Measurements from ENCODE around the gene ALDH4A1.
"Not testable (repeated sequence)": the region's sequence is repeated elsewhere in the genome, so short reads cannot be mapped to it uniquely, and the experiment has no call there.

The ALDH4A1 gene

DNA sequence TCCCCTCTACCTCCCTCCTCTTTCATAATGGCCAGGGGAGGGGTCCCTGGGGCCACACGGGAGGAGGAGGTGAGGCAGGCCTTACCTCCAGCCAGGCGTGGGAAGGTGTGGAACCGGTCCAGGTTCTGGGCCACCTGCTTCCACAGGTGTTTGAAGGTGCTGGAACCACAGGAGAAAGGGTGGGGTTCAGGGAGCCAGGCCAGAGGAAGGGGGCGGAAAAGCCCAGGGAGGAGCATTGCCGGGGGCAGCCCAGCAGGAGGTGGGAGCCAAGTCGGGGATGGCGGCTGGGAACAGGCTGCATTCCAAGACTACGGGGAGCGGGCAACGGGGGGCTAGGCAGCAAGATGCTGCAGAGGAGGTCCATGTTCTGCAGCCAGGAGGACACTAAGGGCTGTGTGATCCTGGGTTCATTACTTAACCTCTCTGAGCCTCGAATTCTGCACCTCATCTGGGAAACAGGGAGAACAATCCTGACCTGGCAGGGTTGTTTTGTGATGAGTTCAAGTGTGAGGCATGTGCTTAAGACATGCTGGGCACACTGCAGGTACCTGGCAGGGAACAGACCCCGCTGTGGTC, 23.1 kb downstream of the ALDH4A1 start:
- no peak for DNase-seq (ENCODE audit: low read depth in 1 of 2, low spot score in 1 of 2)

DNA sequence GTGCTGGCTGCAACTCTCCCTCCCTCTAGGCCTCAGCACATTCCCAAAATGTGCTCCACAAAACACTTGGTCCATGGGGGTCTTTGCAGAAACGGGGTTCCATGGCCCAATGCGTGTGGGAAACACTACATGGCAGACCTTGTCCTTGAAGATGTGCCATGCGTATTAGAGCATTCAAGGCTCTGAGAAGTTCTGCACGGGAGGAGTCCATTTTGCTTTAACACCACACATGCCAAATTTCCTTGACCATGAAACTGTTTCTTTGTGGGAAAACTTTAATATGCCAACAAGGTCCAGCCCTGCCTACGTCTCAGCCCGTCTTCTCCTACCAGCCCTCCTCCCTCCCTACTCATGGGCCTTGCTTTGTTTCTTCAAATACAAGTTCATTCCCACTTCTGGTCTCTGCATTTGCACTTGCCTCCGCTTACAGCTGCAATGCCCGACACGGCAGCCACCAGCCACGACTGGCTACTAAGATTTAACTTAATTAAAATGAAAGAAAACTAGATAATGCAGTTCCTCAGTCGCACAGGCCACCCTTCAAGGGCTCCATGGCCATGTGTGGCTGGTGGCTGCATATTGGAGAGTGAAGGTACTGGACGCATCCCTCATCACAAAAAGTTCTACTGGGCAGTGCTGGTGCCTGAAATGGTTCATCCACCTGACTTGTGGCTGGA, 23.7 kb downstream of the ALDH4A1 start:
- no peak for DNase-seq (ENCODE audit: low read depth in 1 of 2, low spot score in 1 of 2)

DNA sequence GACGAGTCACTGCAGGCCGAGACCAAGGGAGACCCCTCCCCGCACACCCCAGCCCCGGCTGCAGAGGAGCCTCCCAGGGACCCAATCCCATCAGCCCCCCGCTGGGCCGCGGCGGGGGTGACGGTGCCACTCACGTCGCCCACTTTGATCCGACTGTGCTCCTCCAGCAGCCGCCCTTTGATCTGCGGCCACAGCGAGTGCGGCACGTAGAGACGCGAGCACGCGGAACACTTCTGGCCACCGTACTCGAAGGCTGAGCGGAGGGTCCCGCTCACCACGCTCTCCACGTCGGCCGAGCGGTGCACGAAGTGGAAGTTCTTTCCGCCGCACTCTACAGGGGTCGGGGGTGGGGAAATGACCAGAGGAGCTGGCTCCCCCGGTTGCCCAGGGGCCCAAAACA, 25.1 kb downstream of the ALDH4A1 start:
- no peak for DNase-seq (ENCODE audit: low read depth in 1 of 2, low spot score in 1 of 2)

DNA sequence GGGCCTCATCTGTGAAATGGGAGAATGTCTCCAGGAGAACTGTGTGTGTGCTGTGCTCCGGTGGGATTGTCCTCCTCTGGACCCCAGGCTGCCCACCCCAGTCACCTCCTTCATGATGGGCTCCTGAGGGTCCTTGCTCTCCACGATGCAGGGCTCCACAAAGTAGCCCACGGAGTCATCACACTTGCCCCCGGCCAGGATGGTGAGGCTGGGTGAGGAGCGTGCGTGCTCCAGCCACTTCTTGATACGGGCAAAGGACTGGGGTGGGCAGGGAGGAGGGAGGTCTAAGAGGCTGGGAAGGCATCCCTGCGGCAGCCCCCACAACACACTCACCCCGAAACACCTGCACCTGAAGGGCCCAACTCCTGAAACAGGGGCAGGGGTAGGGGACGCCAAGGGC, 26.1 kb downstream of the ALDH4A1 start:
- no peak for DNase-seq (ENCODE audit: low read depth in 1 of 2, low spot score in 1 of 2)

DNA sequence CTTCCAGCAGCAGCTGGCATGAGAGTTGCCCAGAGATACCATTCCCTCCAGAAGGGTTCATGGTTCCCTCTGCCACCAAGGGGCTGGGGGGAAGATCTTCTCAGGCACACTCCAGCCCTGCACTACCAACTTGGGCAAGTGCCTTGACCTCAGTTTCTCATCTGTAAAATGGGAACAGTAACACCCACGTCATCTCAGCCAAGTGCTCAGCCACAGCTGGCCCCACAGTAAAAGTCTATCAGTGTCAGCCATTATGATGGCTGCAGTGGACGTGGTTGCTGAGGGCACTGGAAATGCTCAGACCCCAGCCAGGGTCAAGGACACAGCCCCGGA, 26.6 kb downstream of the ALDH4A1 start:
- no peak for DNase-seq (ENCODE audit: low read depth in 1 of 2, low spot score in 1 of 2)

DNA sequence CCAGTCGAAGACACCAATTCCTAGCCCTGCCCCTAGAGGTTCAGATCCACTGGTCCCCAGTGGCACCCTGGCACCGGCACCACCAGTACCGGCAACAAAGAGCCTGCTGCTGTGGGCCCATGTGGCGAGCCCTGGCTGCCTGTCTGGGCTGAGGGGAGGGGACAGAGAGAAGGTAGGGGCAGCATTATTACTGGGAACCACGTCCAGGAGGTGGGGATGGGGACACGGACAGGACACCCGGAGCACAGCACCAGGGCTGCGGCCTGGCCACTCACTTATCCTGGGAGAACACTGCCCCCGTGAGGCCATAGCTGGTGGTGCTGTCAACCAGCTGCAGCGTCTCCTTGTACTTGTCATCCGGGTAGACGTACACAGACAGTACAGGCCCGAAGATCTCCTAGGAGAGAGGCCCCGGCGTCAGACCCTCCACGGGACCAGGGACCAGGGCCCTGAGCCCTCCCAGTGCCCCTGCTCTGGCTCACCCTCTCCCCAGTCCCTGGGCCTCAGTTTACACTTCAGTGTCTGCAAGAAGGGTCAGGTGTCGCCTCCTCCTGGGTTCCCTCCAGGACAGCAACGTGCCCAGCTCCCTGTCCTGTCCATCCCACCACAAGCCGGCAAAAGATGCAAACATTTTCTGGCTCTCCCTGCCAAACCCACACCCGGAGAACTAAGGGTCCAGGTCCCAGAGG, 27.1 kb downstream of the ALDH4A1 start:
- DNase-seq (ENCODE audit: low read depth in 1 of 2, low spot score in 1 of 2), result peak; percentile 26 to 40

DNA sequence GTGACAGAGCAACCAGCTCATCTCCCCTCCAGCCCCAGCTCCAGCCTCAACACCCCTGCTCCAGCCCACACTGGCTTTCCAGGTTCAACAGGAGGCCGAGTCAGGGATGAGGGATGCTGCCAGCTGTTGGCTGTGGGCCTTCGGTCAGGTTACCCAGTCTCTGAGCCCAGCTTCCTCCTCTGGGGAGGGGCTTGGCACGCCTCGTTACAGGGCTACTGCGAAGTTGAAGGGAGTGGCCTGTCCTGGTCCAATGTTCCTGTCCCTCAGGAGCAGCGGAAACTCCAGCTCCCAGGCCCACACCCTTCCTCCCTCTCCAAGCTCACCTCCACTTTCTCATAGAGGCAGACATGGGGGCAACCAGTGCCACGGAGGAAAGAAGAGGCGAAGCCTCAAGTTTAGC, 27.8 kb downstream of the ALDH4A1 start:
- no peak for DNase-seq (ENCODE audit: low read depth in 1 of 2, low spot score in 1 of 2)

DNA sequence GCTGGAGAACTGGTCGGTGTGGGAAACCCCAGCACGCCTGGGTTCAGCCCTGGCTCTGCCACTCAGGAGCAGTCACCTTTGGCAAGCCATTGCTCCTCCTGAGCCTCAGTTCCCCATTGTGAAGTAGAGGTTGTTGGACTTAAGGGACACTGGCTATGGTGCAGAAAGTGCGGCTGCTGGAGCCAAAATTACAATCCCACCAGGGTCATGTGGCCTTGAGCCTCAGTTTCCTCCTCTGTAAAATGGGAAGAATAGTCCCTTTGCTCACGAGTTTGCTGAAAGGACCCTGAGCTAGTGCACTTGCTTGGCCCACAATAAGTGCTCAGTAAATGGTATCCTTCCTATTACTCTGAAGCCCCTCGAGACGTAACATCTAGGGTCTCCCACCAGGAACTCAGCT, 28.3 kb downstream of the ALDH4A1 start:
- DNase-seq (ENCODE audit: low read depth in 1 of 2, low spot score in 1 of 2), result no peak

DNA sequence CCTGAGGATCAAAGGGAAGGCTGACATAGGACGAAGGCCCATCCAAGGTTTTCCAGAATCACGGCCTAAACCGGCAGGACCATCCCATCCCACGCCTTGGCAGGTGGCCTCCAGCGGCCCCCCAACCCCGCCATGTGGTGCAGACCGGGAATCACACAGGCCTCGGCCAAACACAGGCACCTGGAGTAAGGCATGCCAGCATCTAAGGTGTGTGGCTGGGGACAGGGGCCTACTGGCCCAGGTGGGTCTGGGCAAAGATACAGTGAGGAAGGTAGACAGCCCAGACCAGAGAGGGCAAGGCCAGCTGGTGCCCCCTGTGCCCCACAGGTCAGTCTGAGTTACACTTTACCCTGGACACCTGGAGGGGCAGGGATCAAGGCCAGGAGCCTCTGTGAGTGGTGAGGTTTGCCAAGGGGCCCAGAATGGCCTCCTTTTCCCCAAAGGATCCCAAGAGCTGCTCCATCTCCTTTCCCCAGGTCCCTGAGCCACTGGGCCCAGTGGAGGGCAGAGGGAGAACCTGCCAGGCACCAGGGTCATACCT, 30.2 kb downstream of the ALDH4A1 start:
- DNase-seq (ENCODE audit: low read depth in 1 of 2, low spot score in 1 of 2), result no peak

DNA sequence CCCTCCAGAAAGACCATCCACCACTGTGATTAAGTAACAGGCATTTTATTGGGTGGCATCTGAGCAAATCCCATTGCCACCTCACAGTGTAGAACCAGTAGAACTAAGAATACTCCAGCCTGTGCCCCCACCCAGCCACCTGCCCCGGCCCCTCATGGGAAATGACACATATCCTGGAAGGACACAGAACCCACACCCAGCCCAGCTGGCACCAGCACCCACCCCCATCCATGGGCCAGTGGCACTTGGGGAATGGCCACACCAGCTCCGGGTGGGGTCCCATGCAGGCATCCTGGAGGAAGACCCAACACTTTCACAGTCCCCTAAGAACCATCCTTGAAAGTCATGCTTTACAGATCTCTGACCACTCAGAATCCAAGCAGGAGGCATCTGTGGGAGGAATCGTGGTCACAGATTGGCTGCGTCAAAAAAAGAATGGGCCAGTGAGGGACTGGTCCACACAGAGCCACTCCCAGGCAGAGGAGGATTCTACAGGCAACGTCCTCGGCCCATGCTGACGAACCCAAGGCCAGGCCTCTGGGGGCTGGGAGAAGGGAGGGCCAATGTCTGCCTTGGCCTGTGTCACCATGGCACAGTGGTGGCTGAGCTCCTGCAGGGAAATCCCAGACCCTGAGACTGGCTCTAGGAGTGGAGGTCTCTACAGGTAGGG, 30.8 kb downstream of the ALDH4A1 start:
- DNase-seq (ENCODE audit: low read depth in 1 of 2, low spot score in 1 of 2), result no peak

DNA sequence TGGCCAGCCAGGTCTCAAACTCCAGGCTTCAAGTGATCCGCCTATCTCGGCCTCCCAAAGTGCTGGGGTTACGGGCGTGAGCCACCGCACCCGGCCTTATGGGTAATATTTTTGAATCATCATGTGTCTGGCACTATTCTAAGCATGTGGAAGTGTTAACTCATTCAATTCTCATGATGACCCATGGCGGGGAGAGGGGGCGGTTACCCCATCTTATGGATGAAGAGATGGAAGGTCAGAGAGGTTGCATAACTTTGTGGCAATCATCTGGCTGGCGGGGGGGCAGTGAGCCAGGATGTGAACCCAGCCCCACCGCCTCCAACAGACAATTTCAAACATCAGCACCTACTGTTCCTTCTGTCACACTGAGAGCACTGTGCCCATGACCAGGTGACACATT, 31.4 kb downstream of the ALDH4A1 start:
- no peak for DNase-seq (ENCODE audit: low read depth in 1 of 2, low spot score in 1 of 2)

DNA sequence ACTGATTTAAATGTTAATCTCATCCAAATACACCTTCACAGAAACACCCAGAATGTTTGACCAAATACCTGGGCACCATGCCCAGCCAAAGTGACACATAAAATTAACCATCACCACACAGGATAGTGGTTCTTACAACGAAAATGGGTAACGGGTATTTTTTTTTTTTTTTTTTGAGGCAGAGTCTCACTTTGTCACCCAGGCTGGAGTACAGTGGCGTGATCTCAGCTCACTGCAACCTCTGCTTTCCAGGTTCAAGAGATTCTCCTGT, 31.8 kb downstream of the ALDH4A1 start:
- not testable (repeated sequence) for DNase-seq (ENCODE audit: low read depth in 1 of 2, low spot score in 1 of 2)

DNA sequence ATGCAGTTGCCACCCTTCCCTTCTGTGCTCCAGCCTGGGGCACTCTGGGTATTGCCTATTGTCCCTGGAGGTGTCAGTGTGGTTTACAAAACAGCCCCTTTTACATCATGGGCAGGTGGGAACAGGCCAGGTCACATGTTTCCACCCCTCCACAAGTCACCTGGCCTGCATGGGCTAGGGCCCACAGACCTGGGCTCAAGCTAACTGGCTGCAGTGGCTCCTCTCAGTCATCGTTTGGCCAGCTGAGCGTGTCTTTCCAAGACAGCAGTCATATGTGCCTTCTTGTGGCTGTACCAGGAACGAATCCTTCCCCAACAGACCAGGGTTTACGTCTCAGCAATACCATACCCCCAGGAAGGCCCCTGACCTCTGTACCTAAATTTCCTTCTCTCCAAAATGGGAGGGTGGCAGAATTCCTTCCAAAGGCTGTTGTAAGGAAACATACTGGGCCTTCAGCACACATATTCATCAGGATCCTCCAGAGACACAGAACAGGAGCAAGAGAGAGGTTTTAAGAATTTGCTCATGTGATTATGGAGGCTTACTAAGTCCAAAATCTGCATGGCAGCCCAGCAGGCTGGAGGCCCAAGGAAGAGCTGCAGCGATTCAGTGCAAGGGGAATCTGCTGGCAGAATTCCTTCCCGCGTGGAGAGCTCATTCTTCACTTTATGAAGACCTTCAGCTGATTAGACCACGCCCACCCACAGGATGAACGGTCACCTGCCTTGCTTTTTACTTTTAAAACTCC, 32.3 kb downstream of the ALDH4A1 start:
- no peak for DNase-seq (ENCODE audit: low read depth in 1 of 2, low spot score in 1 of 2)

DNA sequence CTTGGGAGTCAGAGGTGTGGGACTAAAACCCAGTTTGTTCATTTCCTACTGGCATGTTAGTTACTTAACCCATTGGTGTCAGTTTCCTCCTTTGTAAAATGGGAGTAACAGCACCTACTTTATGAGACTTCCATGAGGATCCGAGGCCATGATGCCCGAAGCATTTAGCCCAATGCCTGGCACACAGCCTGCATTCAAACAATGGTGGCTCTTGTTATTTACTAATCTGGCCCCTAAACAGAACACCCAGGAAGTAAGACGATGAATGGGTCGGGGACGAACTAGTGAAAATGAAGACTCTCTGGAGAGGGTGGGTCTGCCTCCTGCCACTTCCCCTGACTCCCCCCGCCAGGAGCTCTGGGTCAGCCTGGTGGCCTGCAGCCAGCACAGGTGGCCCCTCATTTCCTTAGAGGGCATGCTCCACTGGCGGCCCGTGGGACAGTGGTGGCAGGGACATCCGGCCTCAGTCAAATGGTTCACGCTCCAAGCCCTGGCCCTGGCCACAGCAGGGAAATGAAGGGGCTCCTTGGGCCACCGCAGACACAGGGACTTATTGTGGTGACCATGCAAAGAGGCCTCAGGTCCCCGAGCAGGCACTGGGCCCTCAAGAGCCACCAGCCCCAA, 33.4 kb downstream of the ALDH4A1 start:
- no peak for DNase-seq (ENCODE audit: low read depth in 1 of 2, low spot score in 1 of 2)

DNA sequence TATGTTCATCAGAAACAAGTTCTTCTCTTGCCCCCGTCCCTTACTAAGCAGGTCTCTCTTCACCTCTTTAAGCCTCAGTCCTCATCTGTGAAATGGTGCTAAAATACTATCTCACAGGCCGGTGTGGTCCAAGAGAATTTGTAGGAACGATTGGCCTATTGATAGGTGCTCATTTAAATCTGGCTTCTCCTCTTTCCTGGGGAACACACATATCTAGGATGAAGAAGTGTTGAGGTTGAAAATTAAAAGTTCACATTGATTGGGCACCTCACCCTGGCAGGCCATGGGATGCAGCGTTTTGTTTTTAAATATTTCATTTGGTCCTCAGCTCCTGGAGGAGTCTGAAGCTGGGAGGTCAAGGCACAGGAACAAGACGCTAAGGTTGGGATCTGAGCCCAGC, 34.0 kb downstream of the ALDH4A1 start:
- DNase-seq (ENCODE audit: low read depth in 1 of 2, low spot score in 1 of 2), result no peak

DNA sequence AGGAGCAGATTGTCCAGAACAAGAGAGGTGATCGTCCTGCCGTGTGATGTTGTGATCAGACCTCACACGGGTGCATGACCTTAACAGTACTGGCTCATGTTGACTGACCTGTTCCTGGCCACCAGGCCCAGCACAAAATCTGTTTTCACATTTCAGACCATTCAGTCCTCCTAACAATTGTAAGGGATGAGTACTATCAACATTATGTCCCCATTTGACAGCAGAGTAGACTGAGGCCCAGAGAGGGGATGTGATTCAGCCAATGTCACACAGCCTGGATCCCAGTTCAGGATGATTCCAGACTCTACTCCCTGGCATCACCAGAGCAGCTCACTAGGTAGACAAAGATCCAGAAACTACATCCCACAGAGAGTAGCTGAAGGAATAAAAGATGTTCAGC, 35.5 kb downstream of the ALDH4A1 start:
- no peak for DNase-seq (ENCODE audit: low read depth in 1 of 2, low spot score in 1 of 2)

DNA sequence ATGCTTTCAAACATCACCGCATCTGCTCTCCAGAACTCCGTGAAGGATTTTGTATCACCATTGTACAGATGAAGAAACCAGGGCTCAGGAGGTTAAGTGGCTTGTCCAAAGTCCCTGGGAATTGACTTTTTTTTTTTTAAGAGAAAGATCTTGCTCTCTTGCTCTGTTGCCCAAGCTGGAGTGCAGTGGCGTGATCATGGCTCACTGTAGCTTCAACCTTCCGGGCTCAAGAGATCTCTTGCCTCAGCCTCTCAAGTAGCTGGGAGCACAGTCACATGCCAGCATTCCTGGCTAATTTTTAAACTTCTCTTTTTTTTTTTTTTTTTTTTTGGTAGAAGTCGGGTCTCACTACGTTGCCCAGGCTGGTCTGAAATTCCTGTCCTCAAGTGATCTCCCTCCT, 36.0 kb downstream of the ALDH4A1 start:
- no peak for DNase-seq (ENCODE audit: low read depth in 1 of 2, low spot score in 1 of 2)

DNA sequence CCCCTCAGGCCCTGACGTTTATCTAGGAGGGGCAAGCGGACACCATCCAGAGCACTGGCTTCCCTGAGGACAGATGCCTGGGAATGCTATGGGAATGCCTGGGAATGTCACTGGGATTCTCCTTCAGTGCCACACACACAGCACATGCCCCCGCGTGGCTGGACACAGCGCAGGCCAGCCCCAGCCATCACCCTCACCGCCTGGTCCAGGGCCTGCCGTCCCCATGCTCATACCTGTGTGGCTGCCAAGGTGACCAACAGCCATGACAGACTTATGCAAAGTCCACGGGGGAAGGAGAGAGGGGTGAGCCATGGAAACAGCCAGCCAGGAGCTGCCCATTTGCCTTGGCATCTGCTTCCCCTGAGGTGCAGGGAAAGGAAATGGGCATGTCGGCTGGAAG, 37.2 kb downstream of the ALDH4A1 start:
- no peak for DNase-seq (ENCODE audit: low read depth in 1 of 2, low spot score in 1 of 2)

DNA sequence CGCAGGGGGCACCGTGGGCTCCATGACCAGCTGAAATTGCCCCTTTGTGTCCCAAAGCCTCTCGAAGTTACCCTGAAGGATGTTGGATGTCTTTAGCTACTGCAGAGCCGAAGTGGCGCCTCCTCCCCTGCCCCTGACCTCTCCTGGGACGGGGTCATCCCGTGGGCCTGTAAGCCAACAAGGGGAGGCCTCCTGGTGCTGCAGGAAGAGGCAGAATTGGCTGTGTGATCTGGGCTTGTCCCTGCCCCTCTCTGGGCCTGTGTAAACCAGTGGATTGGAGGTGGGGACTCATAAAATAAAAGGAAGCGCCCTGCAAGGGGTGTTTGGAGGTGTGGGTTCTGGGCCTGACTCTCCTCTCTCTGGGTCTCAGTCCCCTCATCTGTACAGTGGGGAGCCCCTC, 40.8 kb downstream of the ALDH4A1 start:
- no peak for DNase-seq (ENCODE audit: low read depth in 1 of 2, low spot score in 1 of 2)

DNA sequence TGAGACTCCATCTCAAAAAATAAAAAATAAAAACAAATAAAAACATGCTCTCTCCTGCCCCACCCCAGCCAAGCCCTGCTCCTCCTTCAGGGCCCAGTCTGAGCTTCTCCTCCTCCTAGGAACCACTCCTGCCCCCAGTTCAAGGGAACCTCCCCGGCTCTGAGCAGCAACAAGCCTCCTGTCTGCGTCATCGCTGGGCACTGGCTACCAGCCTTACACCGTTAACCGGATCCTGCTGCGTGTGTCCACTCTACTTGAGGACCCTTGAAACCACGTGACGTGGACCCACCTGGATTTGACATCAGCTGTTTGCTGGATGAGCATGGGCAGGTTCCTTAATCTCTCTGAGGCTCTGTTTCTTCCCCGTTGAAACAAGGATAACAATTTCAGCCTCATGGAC, 41.3 kb downstream of the ALDH4A1 start:
- DNase-seq (ENCODE audit: low read depth in 1 of 2, low spot score in 1 of 2), result no peak

DNA sequence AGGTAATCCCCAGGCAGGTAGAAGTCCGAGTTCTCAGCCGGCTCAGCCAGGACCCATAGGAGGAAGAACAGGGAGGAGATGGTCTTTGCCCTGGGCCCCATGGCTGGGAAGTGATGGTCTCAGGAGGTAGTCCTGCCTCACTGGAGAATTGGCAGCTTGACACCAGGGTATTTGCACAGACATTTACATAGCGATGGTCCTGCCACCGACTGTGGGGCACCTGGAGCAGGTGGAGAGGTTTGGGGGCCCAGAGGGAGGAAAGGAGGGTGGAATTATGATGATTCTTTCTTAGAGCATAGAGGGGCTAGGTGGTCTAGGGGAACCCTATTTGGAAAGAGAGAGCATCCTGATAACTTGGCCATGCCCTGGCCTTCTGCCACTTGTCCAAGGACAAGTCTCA, 42.8 kb downstream of the ALDH4A1 start, which contains the start of gene TAS1R2:
Gene TAS1R2, minus strand, starts transcription at position 101 of the 400 bp plus-strand sequence. Its CDS starts 0 bp downstream, at position 101.
- DNase-seq (ENCODE audit: low read depth in 1 of 2, low spot score in 1 of 2), result no peak
